HEK293 (cell line): ENCODE results near the gene KLHL35.

Source experiments
- EGR2 ChIP-seq: fragments of 450-650 bp; formaldehyde crosslinking; IDR thresholded peaks from 2 replicates; pipeline ENCODE4 v1.5.1; 2016; ENCODE audit warnings: low read depth, missing biosample characterization, missing genetic modification characterization
- MEIS1 ChIP-seq: sonication (generic); formaldehyde crosslinking; IDR thresholded peaks from 2 replicates; pipeline ENCODE4 v1.8.1; 2022; ENCODE audit warnings: missing genetic modification reagents, mild to moderate bottlenecking, borderline replicate concordance
- SETDB1 ChIP-seq: IDR thresholded peaks from one replicate; pipeline ENCODE4 v1.6.1; 2017; ENCODE audit warnings: mild to moderate bottlenecking, low read length, moderate library complexity, mixed read lengths; ENCODE audit not compliant: insufficient read length
- SP2 ChIP-seq: fragments of 450-650 bp; formaldehyde crosslinking; IDR thresholded peaks from 2 replicates; pipeline ENCODE4 v1.5.1; 2016; ENCODE audit warnings: missing biosample characterization, missing genetic modification characterization
- YY1 ChIP-seq: fragments of 450-650 bp; formaldehyde crosslinking; IDR thresholded peaks from 2 replicates; pipeline ENCODE4 v1.5.1; 2018; ENCODE audit warnings: missing biosample characterization, missing genetic modification characterization
- ZFP37 ChIP-seq: fragments of 450-650 bp; formaldehyde crosslinking; IDR thresholded peaks from 2 replicates; pipeline ENCODE4 v1.5.1; 2016; ENCODE audit warnings: missing biosample characterization, missing genetic modification characterization
- ZFP41 ChIP-seq: fragments of 450-650 bp; formaldehyde crosslinking; IDR thresholded peaks from 2 replicates; pipeline ENCODE4 v1.5.1; 2016; ENCODE audit warnings: missing biosample characterization, missing genetic modification characterization, borderline replicate concordance
- ZNF112 ChIP-seq: fragments of 450-650 bp; formaldehyde crosslinking; IDR thresholded peaks from 2 replicates; pipeline ENCODE4 v1.5.0; 2017; ENCODE audit warnings: missing biosample characterization, missing genetic modification characterization
- ZNF132 ChIP-seq: fragments of 450-650 bp; formaldehyde crosslinking; IDR thresholded peaks from 2 replicates; pipeline ENCODE4 v1.5.1; 2017; ENCODE audit warnings: missing biosample characterization, missing genetic modification characterization, borderline replicate concordance
- ZNF155 ChIP-seq: fragments of 450-650 bp; formaldehyde crosslinking; IDR thresholded peaks from 2 replicates; pipeline ENCODE4 v1.5.1; 2016; ENCODE audit warnings: missing biosample characterization, missing genetic modification characterization
- ZNF174 ChIP-seq: fragments of 450-650 bp; formaldehyde crosslinking; IDR thresholded peaks from 2 replicates; pipeline ENCODE4 v1.5.0; 2017; ENCODE audit warnings: missing biosample characterization, mild to moderate bottlenecking, missing genetic modification characterization
- ZNF214 ChIP-seq: fragments of 450-650 bp; formaldehyde crosslinking; IDR thresholded peaks from 2 replicates; pipeline ENCODE4 v1.5.1; 2017; ENCODE audit warnings: missing biosample characterization, mild to moderate bottlenecking, missing genetic modification characterization, borderline replicate concordance
- ZNF223 ChIP-seq: fragments of 450-650 bp; formaldehyde crosslinking; IDR thresholded peaks from 2 replicates; pipeline ENCODE4 v1.5.1; 2016; ENCODE audit warnings: missing biosample characterization, missing genetic modification characterization
- ZNF248 ChIP-seq: fragments of 450-650 bp; formaldehyde crosslinking; IDR thresholded peaks from 2 replicates; pipeline ENCODE4 v1.5.1; 2017; ENCODE audit warnings: missing biosample characterization, missing genetic modification characterization
- ZNF391 ChIP-seq: fragments of 450-650 bp; formaldehyde crosslinking; IDR thresholded peaks from 2 replicates; pipeline ENCODE4 v1.5.1; 2016; ENCODE audit warnings: low read depth, missing biosample characterization, missing genetic modification characterization, borderline replicate concordance
- ZNF404 ChIP-seq: fragments of 450-650 bp; formaldehyde crosslinking; IDR thresholded peaks from 2 replicates; pipeline ENCODE4 v1.5.1; 2017; ENCODE audit warnings: missing biosample characterization, missing genetic modification characterization
- ZNF426 ChIP-seq: fragments of 450-650 bp; formaldehyde crosslinking; IDR thresholded peaks from 2 replicates; pipeline ENCODE4 v1.5.1; 2017; ENCODE audit warnings: missing biosample characterization, missing genetic modification characterization, mild to moderate bottlenecking, inconsistent platforms, moderate library complexity
- ZNF558 ChIP-seq: fragments of 450-650 bp; formaldehyde crosslinking; IDR thresholded peaks from 2 replicates; pipeline ENCODE4 v1.5.1; 2016; ENCODE audit warnings: missing biosample characterization, missing genetic modification characterization
- ZNF585B ChIP-seq: fragments of 450-650 bp; formaldehyde crosslinking; IDR thresholded peaks from 2 replicates; pipeline ENCODE4 v1.5.1; 2016; ENCODE audit warnings: missing biosample characterization, missing genetic modification characterization
- ZNF610 ChIP-seq: fragments of 450-650 bp; formaldehyde crosslinking; IDR thresholded peaks from 2 replicates; pipeline ENCODE4 v1.5.1; 2016; ENCODE audit warnings: missing biosample characterization, missing genetic modification characterization, borderline replicate concordance
- ZNF623 ChIP-seq: fragments of 450-650 bp; formaldehyde crosslinking; IDR thresholded peaks from 2 replicates; pipeline ENCODE4 v1.5.1; 2016; ENCODE audit warnings: missing biosample characterization, missing genetic modification characterization
- ZNF624 ChIP-seq: fragments of 450-650 bp; formaldehyde crosslinking; IDR thresholded peaks from 2 replicates; pipeline ENCODE4 v1.5.1; 2017; ENCODE audit warnings: missing biosample characterization, missing genetic modification characterization
- ZNF664 ChIP-seq: fragments of 450-650 bp; formaldehyde crosslinking; IDR thresholded peaks from 2 replicates; pipeline ENCODE4 v1.5.1; 2016; ENCODE audit warnings: missing biosample characterization, missing genetic modification characterization
- ZNF701 ChIP-seq: fragments of 450-650 bp; formaldehyde crosslinking; IDR thresholded peaks from 2 replicates; pipeline ENCODE4 v1.5.1; 2016; ENCODE audit warnings: missing biosample characterization, missing genetic modification characterization
- ZNF792 ChIP-seq: fragments of 450-650 bp; formaldehyde crosslinking; IDR thresholded peaks from 2 replicates; pipeline ENCODE4 v1.5.1; 2016; ENCODE audit warnings: missing biosample characterization, missing genetic modification characterization
- ZSCAN16 ChIP-seq: fragments of 450-650 bp; formaldehyde crosslinking; IDR thresholded peaks from 2 replicates; pipeline ENCODE4 v1.5.1; 2016; ENCODE audit warnings: missing biosample characterization, missing genetic modification characterization
- TF ChIP-seq, protein P1 (sequence below): fragments of 450-650 bp; formaldehyde crosslinking; IDR thresholded peaks from 2 replicates; pipeline ENCODE4 v1.5.1; 2017; ENCODE audit warnings: missing biosample characterization, mild to moderate bottlenecking, missing genetic modification characterization, moderate library complexity
- TF ChIP-seq, protein P2 (sequence below): fragments of 450-650 bp; formaldehyde crosslinking; IDR thresholded peaks from 2 replicates; pipeline ENCODE4 v1.5.1; 2016; ENCODE audit warnings: missing biosample characterization, missing genetic modification characterization
- TF ChIP-seq, protein P3 (sequence below): fragments of 450-650 bp; formaldehyde crosslinking; IDR thresholded peaks from 2 replicates; pipeline ENCODE4 v1.5.1; 2016; ENCODE audit warnings: missing biosample characterization, missing genetic modification characterization
- TF ChIP-seq, protein P4 (sequence below): fragments of 450-650 bp; formaldehyde crosslinking; IDR thresholded peaks from 2 replicates; pipeline ENCODE4 v1.5.1; 2016; ENCODE audit warnings: missing biosample characterization, missing genetic modification characterization, low read depth
- TF ChIP-seq, protein P5 (sequence below): fragments of 450-650 bp; formaldehyde crosslinking; IDR thresholded peaks from 2 replicates; pipeline ENCODE4 v1.5.1; 2016; ENCODE audit warnings: missing biosample characterization, missing genetic modification characterization
- TF ChIP-seq, protein P6 (sequence below): fragments of 450-650 bp; formaldehyde crosslinking; IDR thresholded peaks from 2 replicates; pipeline ENCODE4; 2016; ENCODE audit warnings: missing biosample characterization, missing genetic modification characterization

KLHL35 gene

DNA sequence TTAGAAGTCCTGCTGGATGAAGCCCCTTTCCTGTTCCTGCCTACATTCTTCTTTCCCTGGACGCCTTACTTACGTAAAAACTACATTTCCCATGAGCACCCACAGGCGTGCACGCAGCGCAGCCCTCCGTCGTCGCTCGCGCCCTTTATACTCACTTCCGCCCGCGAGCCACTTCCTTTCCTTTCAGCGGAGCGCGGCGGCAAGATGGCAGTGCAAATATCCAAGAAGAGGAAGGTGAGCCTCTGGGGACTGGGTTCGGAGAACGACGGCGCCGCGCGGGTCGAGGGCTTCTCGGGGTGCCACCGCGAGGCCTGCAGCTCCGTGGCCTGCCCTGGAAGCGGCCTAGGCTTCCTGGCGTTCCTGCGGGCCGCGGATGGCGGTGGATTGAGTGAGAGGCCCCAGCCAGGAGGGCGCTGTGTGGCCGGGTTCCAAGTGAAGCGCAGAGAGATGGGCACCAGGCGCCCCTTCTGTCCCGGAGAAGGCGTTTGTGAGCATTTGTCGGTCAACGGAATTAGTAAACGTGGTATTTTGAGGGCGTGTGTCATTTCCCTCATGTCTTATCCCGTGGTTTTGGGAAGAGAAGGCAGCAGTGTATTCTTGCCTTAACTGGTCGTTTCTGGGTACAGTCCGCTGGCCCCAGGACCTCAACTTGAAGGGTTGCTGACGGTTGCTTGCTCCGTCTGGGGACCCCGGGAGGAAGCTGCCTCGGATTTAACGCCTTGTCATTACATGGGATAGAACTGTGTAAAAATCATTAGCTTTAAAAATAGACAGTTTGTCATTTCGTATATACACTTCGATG lies 33.5 kb downstream of the KLHL35 start, which contains the start of gene RPS3 (continued):
- no peak for TF ChIP-seq ZNF248 (tag by site-specific recombination)
- TF ChIP-seq ZNF404 (tag by site-specific recombination): no peak
- TF ChIP-seq ZNF701 (tag by site-specific recombination): no peak
- TF ChIP-seq ZNF174 (tag by site-specific recombination): no peak
- peak; percentile 54; the same call in 1 of the 2 replicates for TF ChIP-seq ZNF792
- TF ChIP-seq YY1: peak; percentile 86
- no peak for TF ChIP-seq ZNF155 (tag by site-specific recombination)
- TF ChIP-seq ZNF112 (tag by site-specific recombination): no peak
- no peak for TF ChIP-seq ZNF558 (tag by site-specific recombination)
- no peak for TF ChIP-seq EGR2 (tag by site-specific recombination)
- TF ChIP-seq, protein P1, sequence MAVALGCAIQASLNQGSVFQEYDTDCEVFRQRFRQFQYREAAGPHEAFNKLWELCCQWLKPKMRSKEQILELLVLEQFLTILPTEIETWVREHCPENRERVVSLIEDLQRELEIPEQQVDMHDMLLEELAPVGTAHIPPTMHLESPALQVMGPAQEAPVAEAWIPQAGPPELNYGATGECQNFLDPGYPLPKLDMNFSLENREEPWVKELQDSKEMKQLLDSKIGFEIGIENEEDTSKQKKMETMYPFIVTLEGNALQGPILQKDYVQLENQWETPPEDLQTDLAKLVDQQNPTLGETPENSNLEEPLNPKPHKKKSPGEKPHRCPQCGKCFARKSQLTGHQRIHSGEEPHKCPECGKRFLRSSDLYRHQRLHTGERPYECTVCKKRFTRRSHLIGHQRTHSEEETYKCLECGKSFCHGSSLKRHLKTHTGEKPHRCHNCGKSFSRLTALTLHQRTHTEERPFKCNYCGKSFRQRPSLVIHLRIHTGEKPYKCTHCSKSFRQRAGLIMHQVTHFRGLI (tag by site-specific recombination): no peak
- no peak for TF ChIP-seq MEIS1 (CRISPR knock-in tag)
- TF ChIP-seq ZNF214 (tag by site-specific recombination): no peak
- TF ChIP-seq, protein P2, sequence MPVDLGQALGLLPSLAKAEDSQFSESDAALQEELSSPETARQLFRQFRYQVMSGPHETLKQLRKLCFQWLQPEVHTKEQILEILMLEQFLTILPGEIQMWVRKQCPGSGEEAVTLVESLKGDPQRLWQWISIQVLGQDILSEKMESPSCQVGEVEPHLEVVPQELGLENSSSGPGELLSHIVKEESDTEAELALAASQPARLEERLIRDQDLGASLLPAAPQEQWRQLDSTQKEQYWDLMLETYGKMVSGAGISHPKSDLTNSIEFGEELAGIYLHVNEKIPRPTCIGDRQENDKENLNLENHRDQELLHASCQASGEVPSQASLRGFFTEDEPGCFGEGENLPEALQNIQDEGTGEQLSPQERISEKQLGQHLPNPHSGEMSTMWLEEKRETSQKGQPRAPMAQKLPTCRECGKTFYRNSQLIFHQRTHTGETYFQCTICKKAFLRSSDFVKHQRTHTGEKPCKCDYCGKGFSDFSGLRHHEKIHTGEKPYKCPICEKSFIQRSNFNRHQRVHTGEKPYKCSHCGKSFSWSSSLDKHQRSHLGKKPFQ (tag by site-specific recombination): no peak
- TF ChIP-seq ZNF623: no peak
- no peak for TF ChIP-seq ZNF223
- TF ChIP-seq ZNF624: no peak
- TF ChIP-seq, protein P3, sequence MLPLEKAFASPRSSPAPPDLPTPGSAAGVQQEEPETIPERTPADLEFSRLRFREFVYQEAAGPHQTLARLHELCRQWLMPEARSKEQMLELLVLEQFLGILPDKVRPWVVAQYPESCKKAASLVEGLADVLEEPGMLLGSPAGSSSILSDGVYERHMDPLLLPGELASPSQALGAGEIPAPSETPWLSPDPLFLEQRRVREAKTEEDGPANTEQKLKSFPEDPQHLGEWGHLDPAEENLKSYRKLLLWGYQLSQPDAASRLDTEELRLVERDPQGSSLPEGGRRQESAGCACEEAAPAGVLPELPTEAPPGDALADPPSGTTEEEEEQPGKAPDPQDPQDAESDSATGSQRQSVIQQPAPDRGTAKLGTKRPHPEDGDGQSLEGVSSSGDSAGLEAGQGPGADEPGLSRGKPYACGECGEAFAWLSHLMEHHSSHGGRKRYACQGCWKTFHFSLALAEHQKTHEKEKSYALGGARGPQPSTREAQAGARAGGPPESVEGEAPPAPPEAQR (tag by site-specific recombination): no peak; the same call in 1 of the 2 replicates
- TF ChIP-seq, protein P4, sequence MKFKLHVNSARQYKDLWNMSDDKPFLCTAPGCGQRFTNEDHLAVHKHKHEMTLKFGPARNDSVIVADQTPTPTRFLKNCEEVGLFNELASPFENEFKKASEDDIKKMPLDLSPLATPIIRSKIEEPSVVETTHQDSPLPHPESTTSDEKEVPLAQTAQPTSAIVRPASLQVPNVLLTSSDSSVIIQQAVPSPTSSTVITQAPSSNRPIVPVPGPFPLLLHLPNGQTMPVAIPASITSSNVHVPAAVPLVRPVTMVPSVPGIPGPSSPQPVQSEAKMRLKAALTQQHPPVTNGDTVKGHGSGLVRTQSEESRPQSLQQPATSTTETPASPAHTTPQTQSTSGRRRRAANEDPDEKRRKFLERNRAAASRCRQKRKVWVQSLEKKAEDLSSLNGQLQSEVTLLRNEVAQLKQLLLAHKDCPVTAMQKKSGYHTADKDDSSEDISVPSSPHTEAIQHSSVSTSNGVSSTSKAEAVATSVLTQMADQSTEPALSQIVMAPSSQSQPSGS: no peak
- no peak for TF ChIP-seq ZFP41 (tag by site-specific recombination)
- TF ChIP-seq, protein P5, sequence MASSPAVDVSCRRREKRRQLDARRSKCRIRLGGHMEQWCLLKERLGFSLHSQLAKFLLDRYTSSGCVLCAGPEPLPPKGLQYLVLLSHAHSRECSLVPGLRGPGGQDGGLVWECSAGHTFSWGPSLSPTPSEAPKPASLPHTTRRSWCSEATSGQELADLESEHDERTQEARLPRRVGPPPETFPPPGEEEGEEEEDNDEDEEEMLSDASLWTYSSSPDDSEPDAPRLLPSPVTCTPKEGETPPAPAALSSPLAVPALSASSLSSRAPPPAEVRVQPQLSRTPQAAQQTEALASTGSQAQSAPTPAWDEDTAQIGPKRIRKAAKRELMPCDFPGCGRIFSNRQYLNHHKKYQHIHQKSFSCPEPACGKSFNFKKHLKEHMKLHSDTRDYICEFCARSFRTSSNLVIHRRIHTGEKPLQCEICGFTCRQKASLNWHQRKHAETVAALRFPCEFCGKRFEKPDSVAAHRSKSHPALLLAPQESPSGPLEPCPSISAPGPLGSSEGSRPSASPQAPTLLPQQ (tag by site-specific recombination): peak; percentile 76
- TF ChIP-seq SP2: peak; percentile 68
- TF ChIP-seq ZNF664 (tag by site-specific recombination): no peak
- TF ChIP-seq ZFP37 (tag by site-specific recombination): peak; percentile 96
- no peak for TF ChIP-seq ZNF585B (tag by site-specific recombination)
- no peak for TF ChIP-seq ZSCAN16 (tag by site-specific recombination)
- TF ChIP-seq, protein P6, sequence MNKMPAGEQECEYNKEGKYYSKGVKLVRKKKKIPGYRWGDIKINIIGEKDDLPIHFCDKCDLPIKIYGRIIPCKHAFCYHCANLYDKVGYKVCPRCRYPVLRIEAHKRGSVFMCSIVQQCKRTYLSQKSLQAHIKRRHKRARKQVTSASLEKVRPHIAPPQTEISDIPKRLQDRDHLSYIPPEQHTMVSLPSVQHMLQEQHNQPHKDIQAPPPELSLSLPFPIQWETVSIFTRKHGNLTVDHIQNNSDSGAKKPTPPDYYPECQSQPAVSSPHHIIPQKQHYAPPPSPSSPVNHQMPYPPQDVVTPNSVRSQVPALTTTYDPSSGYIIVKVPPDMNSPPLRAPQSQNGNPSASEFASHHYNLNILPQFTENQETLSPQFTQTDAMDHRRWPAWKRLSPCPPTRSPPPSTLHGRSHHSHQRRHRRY (tag by site-specific recombination): 0 out of 2 replicates have a peak, but pooled peaks have one; percentile 49
- no peak for TF ChIP-seq ZNF426
- no peak for TF ChIP-seq SETDB1
- TF ChIP-seq ZNF391 (tag by site-specific recombination): 0 out of 2 replicates have a peak, but pooled peaks have one; percentile 76
- 0 out of 2 replicates have a peak, but pooled peaks have one; percentile 54 for TF ChIP-seq ZNF610 (tag by site-specific recombination)
- TF ChIP-seq ZNF132 (tag by site-specific recombination): no peak
